Right lobe of liver (tissue), 4 donors: Measurements from ENCODE around the gene VDAC1.

Experiments used
- POLR2A ChIP-seq: fragments of 450-650 bp; IDR thresholded peaks from one replicate; pipeline ENCODE4 v1.6.1; 2017; ENCODE audit warnings: antibody characterized with exemption, mild to moderate bottlenecking
- TF ChIP-seq, protein P1 (sequence below), 4 donors: fragments of 200-600 bp in 3 of 4; fragments of 450-650 bp in 1 of 4; IDR thresholded peaks; one replicate each; pipeline versions ENCODE4 v1.5.1 to v1.8.0; 2016 to 2022; ENCODE audit warnings: antibody characterized with exemption in 4 of 4, mild to moderate bottlenecking in 2 of 4
- donor health status: DM: no; HTN: no; CAD: no.
- donor health status: DM: no; HTN: no; CAD: no.
- donor health status: DM: no; HTN: yes; CAD: no.

DNA sequence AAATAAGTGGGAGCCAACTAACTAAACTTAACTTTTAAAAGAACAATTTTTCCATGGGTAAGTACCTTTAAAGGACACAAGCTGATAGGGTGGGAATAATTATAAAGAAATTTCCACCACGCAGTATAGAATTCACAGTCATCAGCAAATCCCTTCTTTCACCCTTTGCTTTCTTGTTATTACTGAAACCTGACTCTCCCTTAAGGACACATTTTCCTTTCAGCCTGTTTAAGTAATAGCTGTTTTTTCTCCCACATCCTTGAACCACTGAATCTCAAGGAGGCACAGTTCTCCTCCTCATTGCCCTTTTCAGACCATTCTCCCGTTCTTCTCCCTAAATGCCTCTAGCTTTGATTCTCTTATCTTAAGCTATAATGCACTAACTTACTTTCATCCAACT is 42.6 kb downstream of the VDAC1 start:
- TF ChIP-seq, protein P1, sequence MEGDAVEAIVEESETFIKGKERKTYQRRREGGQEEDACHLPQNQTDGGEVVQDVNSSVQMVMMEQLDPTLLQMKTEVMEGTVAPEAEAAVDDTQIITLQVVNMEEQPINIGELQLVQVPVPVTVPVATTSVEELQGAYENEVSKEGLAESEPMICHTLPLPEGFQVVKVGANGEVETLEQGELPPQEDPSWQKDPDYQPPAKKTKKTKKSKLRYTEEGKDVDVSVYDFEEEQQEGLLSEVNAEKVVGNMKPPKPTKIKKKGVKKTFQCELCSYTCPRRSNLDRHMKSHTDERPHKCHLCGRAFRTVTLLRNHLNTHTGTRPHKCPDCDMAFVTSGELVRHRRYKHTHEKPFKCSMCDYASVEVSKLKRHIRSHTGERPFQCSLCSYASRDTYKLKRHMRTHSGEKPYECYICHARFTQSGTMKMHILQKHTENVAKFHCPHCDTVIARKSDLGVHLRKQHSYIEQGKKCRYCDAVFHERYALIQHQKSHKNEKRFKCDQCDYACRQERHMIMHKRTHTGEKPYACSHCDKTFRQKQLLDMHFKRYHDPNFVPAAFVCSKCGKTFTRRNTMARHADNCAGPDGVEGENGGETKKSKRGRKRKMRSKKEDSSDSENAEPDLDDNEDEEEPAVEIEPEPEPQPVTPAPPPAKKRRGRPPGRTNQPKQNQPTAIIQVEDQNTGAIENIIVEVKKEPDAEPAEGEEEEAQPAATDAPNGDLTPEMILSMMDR (IDR thresholded peaks at IDR 0.05): no peak
- no peak for TF ChIP-seq POLR2A
